HG02852 (cell line): Measurements from ENCODE around the gene RASGEF1B.
"Not testable (repeated sequence)": the region's sequence is repeated elsewhere in the genome, so short reads cannot be mapped to it uniquely, and the experiment has no call there.

ENCODE experiments used
- ATAC-seq: cut with Tn5 transposase; IDR thresholded peaks from one replicate; pipeline ENCODE4 v1.9.1; 2021; ENCODE audit warnings: mild to moderate bottlenecking, moderate library complexity; ENCODE audit not compliant: unreplicated experiment

The RASGEF1B gene

DNA sequence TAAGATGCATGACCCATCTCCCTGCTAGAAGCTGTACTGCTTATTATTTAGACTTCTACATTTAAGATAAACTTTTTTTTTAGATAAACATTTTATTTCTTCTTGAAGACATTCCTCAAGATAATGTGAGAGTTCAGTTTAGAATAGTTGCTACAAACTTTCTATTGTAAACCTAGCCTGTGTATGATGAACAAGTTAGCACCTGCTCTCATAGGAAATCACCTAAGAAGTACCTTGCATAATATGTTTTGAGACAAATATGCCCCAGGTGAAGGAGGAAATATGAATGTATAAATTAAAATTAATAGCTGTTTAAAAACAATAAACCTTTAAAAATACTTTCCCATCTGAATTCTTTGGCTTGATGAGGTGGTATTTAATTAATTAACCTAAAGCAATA lies 35.6 kb downstream of the RASGEF1B start:
- ATAC-seq: no peak

GRCh38 chr4:81432825-81433224 lies 38.9 kb downstream of the RASGEF1B start:
- no peak for ATAC-seq

DNA sequence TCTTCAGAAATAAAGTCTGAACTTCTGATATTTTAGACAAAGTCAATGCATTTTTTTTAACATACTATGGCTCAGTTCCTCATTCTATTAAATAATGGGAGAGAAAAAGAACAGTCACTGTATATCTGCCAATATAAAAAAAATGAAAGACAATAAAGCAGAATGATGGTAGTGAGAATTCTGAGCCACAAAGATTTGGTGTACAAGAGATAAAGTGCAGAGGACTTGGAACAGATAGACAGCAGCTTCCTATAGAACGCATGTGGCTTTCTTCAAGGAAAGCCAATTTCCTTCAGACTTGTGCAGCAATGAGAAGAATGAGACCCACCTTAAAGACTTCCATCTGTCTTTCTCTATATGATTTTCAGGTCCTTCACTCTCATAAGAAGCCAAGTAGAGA lies 39.7 kb downstream of the RASGEF1B start:
- no peak for ATAC-seq

- ATAC-seq: no peak
Observed at GRCh38 chr4:81429607-81430006, 42.1 kb downstream of the RASGEF1B start.

GRCh38 chr4:81429031-81429430 lies 42.7 kb downstream of the RASGEF1B start:
- no peak for ATAC-seq

DNA sequence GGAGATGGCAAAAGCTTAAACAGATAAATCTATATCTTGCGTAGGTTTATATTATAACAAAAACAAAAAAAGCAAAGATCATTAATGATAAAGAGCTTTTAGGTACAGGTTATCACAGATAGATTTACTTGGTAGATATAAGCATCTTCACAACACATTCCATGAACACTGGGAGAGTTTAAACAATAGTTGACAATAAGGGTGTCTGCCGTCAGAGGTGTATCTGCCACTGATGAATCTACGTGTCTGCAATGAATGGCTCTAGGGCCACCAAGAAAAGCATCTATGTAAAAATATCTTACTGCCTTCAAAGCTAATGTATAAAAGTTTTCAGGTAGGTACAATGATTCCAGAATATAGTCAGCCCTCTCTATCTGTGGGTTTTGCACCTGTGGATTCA lies 43.7 kb downstream of the RASGEF1B start:
- ATAC-seq: no peak

GRCh38 chr4:81427344-81427821 lies 44.3 kb downstream of the RASGEF1B start:
- no peak for ATAC-seq

DNA sequence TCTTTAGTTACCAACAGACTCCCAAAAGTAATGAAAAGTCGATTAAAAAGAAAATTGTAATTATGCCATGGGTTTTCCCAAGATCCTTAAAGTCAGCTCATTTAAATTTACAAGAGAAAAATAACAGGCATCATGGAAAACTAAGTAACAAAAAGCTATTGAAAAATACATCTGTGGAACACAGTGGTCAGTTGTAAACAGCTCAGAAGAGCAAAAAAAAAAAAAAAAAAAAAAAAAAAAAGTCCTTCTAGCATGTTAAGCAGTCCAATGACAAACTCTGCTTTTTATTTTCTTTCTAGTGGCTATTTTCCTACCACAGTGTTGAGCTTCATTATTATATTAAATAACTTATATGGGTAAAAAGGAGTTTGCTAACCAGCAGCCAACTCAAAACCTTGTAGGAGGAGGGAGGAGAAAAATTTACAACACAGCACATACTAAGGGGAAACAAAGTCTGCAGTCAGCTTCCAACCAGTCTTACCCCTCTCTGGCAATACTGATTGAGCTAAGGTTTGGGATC lies 44.9 kb downstream of the RASGEF1B start:
- ATAC-seq: no peak

GRCh38 chr4:81424816-81425755 lies 46.6 kb downstream of the RASGEF1B start:
- ATAC-seq: no peak

GRCh38 chr4:81424336-81424735 lies 47.4 kb downstream of the RASGEF1B start:
- ATAC-seq: no peak

- no peak for ATAC-seq
Observed at GRCh38 chr4:81422595-81422994, 49.1 kb downstream of the RASGEF1B start.

DNA sequence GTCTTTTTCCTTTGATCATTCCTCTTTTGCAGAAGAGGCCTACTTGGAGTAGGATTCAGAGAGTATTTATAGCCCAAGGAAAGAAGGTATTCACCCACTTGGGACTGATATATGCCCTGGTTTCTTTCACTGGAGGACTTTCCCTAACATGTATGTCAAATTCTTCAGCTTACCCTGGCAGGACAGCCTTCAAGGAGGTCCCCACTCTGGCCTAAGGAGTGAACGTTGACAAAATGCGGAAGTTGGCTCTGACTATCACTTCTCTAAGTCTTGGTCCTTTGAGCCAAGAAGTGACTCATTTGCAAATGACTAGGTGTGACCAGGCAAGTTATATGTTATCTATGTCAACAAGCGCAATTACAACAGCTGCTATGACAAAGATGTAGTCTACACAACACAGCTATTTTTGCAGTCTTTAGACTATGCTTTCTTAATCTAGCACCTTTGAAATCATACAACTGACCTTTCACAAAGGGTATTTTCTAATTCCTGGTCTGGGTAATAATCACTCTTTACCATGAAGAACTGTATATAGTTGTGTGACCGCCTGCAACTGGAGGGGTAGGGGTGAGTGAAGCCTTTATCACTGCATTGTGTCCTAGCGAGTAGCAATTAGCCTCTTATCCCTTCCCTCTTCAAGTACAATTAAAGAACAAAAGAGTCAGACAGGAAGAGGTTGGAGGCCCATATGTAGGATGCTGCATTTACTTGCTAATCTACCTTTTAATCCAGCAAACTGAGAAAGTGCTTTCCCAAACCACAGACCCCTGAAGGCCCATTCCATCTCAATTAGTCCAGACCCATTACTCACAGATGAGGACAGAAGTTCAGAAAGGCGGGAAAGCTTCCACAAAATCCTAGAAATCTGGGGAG lies 50.1 kb downstream of the RASGEF1B start:
- peak; percentile 99 for ATAC-seq

GRCh38 chr4:81418572-81418971 lies 53.1 kb downstream of the RASGEF1B start:
- ATAC-seq: no peak

GRCh38 chr4:81412946-81413495 lies 58.7 kb downstream of the RASGEF1B start:
- ATAC-seq: no peak

GRCh38 chr4:81410680-81411079 lies 61.0 kb downstream of the RASGEF1B start:
- ATAC-seq: no peak

DNA sequence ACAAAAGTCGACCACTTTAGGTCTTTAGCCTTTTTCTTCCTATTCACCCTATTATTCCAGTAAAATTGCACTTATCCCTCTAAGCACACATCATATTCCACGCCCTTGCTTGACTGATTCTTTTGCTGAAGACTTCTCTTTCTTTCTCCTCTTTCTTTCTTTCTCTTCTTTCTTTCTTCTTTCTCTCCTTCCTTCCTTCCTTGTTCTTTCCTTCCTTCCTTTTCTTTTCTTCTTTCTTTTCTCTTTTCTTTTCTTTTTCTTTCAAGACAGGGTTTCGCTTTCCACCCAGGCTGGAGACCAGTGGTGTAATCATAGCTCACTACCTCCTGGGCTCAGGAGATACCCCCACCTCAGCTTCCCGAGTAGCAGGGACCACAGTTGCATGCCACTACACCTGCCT lies 61.9 kb downstream of the RASGEF1B start:
- ATAC-seq: no peak

DNA sequence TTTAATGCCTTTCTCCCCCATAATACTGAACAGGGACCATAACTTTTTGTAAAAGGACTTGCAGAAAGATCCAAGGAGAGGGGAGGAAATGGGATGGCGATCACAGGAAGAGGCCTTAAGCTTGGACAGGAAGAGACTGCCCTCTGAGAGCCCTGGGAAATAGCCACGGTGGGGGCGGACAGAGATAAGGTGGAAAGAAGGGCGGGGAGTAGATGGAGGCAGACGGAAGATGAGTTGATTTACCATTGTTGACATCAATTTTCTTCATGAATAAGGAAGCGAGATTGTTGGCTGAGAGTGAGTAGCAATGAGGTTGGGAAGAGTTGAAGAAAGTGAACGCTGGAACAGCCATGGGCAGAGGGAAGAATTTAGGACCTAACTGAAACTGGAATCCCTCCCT lies 63.4 kb downstream of the RASGEF1B start:
- no peak for ATAC-seq

- no peak for ATAC-seq
Observed at GRCh38 chr4:81407726-81408125, 64.0 kb downstream of the RASGEF1B start.

DNA sequence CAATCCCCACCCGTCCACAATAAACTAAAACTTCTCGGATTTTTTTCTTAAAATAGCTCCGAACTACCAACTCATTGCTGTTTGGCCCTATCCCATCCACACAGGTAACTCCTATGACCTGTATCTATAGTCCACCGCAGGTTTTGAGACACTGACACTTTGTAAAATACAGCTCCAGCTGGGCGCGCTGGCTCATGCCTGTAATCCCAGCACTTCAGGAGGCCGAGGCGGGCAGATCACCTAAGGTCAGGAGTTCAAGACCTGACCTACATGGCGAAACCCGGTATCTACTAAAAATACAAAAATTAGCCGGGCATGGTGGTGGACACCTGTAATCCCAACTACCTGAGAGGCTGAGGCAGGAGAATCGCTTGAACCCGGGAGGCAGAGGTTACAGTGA lies 65.2 kb downstream of the RASGEF1B start:
- ATAC-seq: not testable (repeated sequence)

- peak; percentile 91 for ATAC-seq
Observed at GRCh38 chr4:81405900-81406401, 65.8 kb downstream of the RASGEF1B start.

GRCh38 chr4:81404741-81405140 lies 67.0 kb downstream of the RASGEF1B start:
- no peak for ATAC-seq
